ENCODE results near the gene CCDC30. TPM values are rescaled to one million over a fixed set of nuclear protein-coding genes. Genes with fewer than 3 reads are reported as not detected.

Gene CCDC30
- total RNA-seq, 4 donors from 2014 or later, result 1.1 to 2.7 (median 2.5) TPM

GRCh38 chr1:42670425-42670824 is 207.3 kb downstream of the CCDC30 start:
- peaks cover 4 to 88% of the 10 kb centered on the region in 2 donors for H3K36me3 ChIP-seq
- TF ChIP-seq CTCF (IDR thresholded peaks at IDR 0.05), result no peak
- H3K27me3 ChIP-seq, result no peaks in the 10 kb centered on the region
- no peak for ATAC-seq
- peaks cover 0 to 12% (median 0%) of the 10 kb centered on the region in 3 donors for H3K4me1 ChIP-seq
- 88 to 92% methylated on average over 2 to 4 of the region's 4 CpGs for WGBS, 2 donors (ENCODE audit: low coverage in 1 of 2)
- no peak overlapping the region for H3K4me3 ChIP-seq
- no peak overlapping the region for H3K27ac ChIP-seq
- H3K9me3 ChIP-seq, result no peaks in the 10 kb centered on the region

DNA sequence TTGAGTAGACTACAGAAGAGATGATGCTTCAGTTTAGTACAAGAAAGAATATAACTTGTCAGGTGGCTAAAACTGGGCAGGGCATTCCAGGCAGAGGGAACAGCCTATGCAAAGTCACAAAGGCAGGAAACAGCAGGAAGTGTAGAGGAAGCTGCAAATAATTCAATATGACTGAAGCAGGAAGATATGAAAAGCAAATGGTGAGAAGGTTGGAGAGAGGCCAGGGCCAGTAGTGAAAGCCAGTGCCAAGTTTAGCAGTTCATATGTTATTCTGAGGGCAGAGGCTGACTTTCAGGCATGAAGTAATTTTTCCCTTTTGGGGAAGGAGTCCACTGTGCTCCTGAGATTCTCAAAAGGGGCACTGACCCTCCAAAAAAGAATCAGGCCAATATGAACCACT is 211.1 kb downstream of the CCDC30 start:
- ATAC-seq, result no peak
- H3K27ac ChIP-seq, result no peak overlapping the region
- peaks cover 0 to 67% of the 10 kb centered on the region in 2 donors for H3K36me3 ChIP-seq

GRCh38 chr1:42674682-42675081 is 211.6 kb downstream of the CCDC30 start:
- no peak for TF ChIP-seq POLR2AphosphoS5 (IDR thresholded peaks at IDR 0.05)
- no peak for TF ChIP-seq CTCF (IDR thresholded peaks at IDR 0.05)
- TF ChIP-seq EP300 (IDR thresholded peaks at IDR 0.05), result no peak
- TF ChIP-seq POLR2A (IDR thresholded peaks at IDR 0.05), result no peak
- H3K9me3 ChIP-seq, result no peaks in the 10 kb centered on the region
- ATAC-seq, result no peak
- no peak overlapping the region for H3K27ac ChIP-seq
- H3K4me3 ChIP-seq, result no peak overlapping the region
- peaks cover 0 to 65% of the 10 kb centered on the region in 2 donors for H3K36me3 ChIP-seq
- WGBS, 2 donors (ENCODE audit: low coverage in 1 of 2), result 13 to 17% methylated on average over 1 of the region's 1 CpG
- H3K4me1 ChIP-seq, result peaks cover 0 to 15% (median 0%) of the 10 kb centered on the region in 3 donors
- H3K27me3 ChIP-seq, result no peaks in the 10 kb centered on the region

More for the DNA sequence above, 211.1 kb downstream of the CCDC30 start:
- H3K27me3 ChIP-seq, result no peaks in the 10 kb centered on the region
- no peaks in the 10 kb centered on the region for H3K9me3 ChIP-seq
- no peak for TF ChIP-seq POLR2A (IDR thresholded peaks at IDR 0.05)
- no peak for TF ChIP-seq POLR2AphosphoS5 (IDR thresholded peaks at IDR 0.05)
- TF ChIP-seq EP300 (IDR thresholded peaks at IDR 0.05), result no peak
- TF ChIP-seq CTCF (IDR thresholded peaks at IDR 0.05), result no peak
- H3K4me3 ChIP-seq, result no peak overlapping the region
- peaks cover 0 to 12% (median 0%) of the 10 kb centered on the region in 3 donors for H3K4me1 ChIP-seq

GRCh38 chr1:42675467-42675866 is 212.4 kb downstream of the CCDC30 start:
- peaks cover 0 to 22% (median 0%) of the 10 kb centered on the region in 3 donors for H3K4me1 ChIP-seq
- no peak for TF ChIP-seq EP300 (IDR thresholded peaks at IDR 0.05)
- TF ChIP-seq POLR2AphosphoS5 (IDR thresholded peaks at IDR 0.05), result no peak
- H3K27me3 ChIP-seq, result no peaks in the 10 kb centered on the region
- H3K27ac ChIP-seq, result no peak overlapping the region
- H3K4me3 ChIP-seq, result no peak overlapping the region
- 91 to 100% methylated on average over 1 to 3 of the region's 3 CpGs for WGBS, 2 donors (ENCODE audit: low coverage in 1 of 2)
- ATAC-seq, result no peak
- H3K36me3 ChIP-seq, result peaks cover 0 to 58% of the 10 kb centered on the region in 2 donors
- H3K9me3 ChIP-seq, result no peaks in the 10 kb centered on the region

GRCh38 chr1:42676534-42677087 is 213.5 kb downstream of the CCDC30 start:
- WGBS, 2 donors (ENCODE audit: low coverage in 1 of 2), result 83 to 94% methylated on average over 1 to 2 of the region's 3 CpGs
- Histone ChIP-seq H3K4me3 (no peak overlapping the region), H3K9me3 (no peaks in the 10 kb centered on the region), H3K27me3 (no peaks in the 10 kb centered on the region), H3K4me1 (peaks cover 0 to 32% (median 8%) of the 10 kb centered on the region in 3 donors), H3K36me3 (peaks cover 0 to 46% of the 10 kb centered on the region in 2 donors), H3K27ac (no peak overlapping the region)
- ATAC-seq, result no peak
- TF ChIP-seq CTCF (IDR thresholded peaks at IDR 0.05) (no peak), EP300 (IDR thresholded peaks at IDR 0.05) (no peak), POLR2A (IDR thresholded peaks at IDR 0.05) (no peak), POLR2AphosphoS5 (IDR thresholded peaks at IDR 0.05) (no peak)
